AG04450 (cell line): ENCODE data around the gene TRDMT1. TPM values are rescaled to one million over a fixed set of nuclear protein-coding genes. Genes with fewer than 3 reads are reported as not detected.

Experiments used
- CTCF ChIA-PET: fragments of 300-600, 350-600 bp; formaldehyde crosslinking; extraction: SDS; loops from one replicate; lab custom pipeline; 2022; ENCODE audit warnings: antibody characterized with exemption, inconsistent platforms; lab: Charles Lee
- POLR2A ChIA-PET: fragments of 350-600 bp; formaldehyde crosslinking; extraction: SDS; loops from one replicate; lab custom pipeline; 2021; ENCODE audit warnings: antibody characterized with exemption, inconsistent platforms; lab: Yijun Ruan, JAX
- DNase-seq: peaks from one replicate; pipeline ENCODE4 v3.0.0-alpha.2; 2011; ENCODE audit warnings: low read depth, low spot score
- H3K27ac ChIP-seq: one replicate; pipeline ENCODE4 v1.5.1; 2012; ENCODE audit warnings: low read depth, low read length, control low read depth
- H3K27me3 ChIP-seq: one replicate; pipeline ENCODE4 v1.6.0; 2012; ENCODE audit warnings: low read length; ENCODE audit not compliant: control insufficient read depth, insufficient read depth
- H3K4me3 ChIP-seq: 2 replicates; pipeline ENCODE4 v1.5.1; 2011; ENCODE audit warnings: mild to moderate bottlenecking, low read depth, low read length, control low read depth
- H3K9me3 ChIP-seq: 2 replicates; pipeline ENCODE4 v1.5.1; 2012; ENCODE audit warnings: low read length; ENCODE audit not compliant: control insufficient read depth, insufficient read depth
- CTCF ChIP-seq: IDR thresholded peaks from 2 replicates; pipeline ENCODE4 v1.5.1; 2011; ENCODE audit warnings: low read depth, low read length, control low read depth, inconsistent platforms
- polyA plus RNA-seq: library from polyadenylated mRNA; depleted of rRNA; stranded (reverse); fragments of >200 nt; gene quantifications from 2 replicates; pipeline ENCODE4 v1.2.3, GENCODE V29; 2011

TRDMT1 gene
- polyA plus RNA-seq, 1 experiment = 7.1 TPM

GRCh38 chr10:17202506-17202905 is 1.0 kb upstream of the TRDMT1 start:
- Histone ChIP-seq H3K4me3 (no peak overlapping the region), H3K27me3 (no peaks in the 10 kb centered on the region), H3K9me3 (peaks cover 4% of the 10 kb centered on the region; the same call in 1 of the 2 replicates), H3K27ac (no peak overlapping the region)
- ChIA-PET CTCF (no interaction called here), POLR2A (no interaction called here)
- no peak for TF ChIP-seq CTCF
- no peak for DNase-seq

GRCh38 chr10:17201794-17202116 is 283 bp upstream of the TRDMT1 start:
- H3K4me3 ChIP-seq = peak overlapping the region; percentile 75
- ChIA-PET CTCF (interaction anchor here (1.0 to 1.4 kb wide), 2 partner anchors 14 to 349 kb away, joined by 3 to 4 read pairs; no protein-coding TSS in a partner anchor), POLR2A (interaction anchor here (0.9 to 2.5 kb wide), 13 partner anchors 9 to 236 kb away, joined by 3 to 54 read pairs (median 5); partner anchors contain the start of gene VIM)
- DNase-seq = no peak
- H3K9me3 ChIP-seq = peaks cover 4% of the 10 kb centered on the region; the same call in 1 of the 2 replicates
- TF ChIP-seq CTCF = no peak
- H3K27me3 ChIP-seq = no peaks in the 10 kb centered on the region
- peak overlapping the region; percentile 94 for H3K27ac ChIP-seq

GRCh38 chr10:17200001-17200911 is 1.2 kb downstream of the TRDMT1 start:
- no peak for DNase-seq
- Histone ChIP-seq H3K27ac (no peak overlapping the region), H3K9me3 (peaks cover 4% of the 10 kb centered on the region; the same call in 1 of the 2 replicates), H3K27me3 (no peaks in the 10 kb centered on the region), H3K4me3 (peak overlapping the region; percentile 75)
- TF ChIP-seq CTCF = no peak
- POLR2A ChIA-PET = interaction anchor here (1.0 to 2.5 kb wide), 4 partner anchors 13 to 125 kb away, joined by 4 to 54 read pairs (median 9); partner anchors contain the start of gene VIM
- CTCF ChIA-PET = interaction anchor here (0.7 to 1.5 kb wide), 7 partner anchors 18 to 373 kb away, joined by 3 to 5 read pairs (median 3); no protein-coding TSS in a partner anchor

GRCh38 chr10:17199351-17199804 is 2.1 kb downstream of the TRDMT1 start:
- DNase-seq = no peak
- H3K27me3 ChIP-seq = no peaks in the 10 kb centered on the region
- H3K9me3 ChIP-seq = peaks cover 4% of the 10 kb centered on the region; the same call in 1 of the 2 replicates
- peak overlapping the region; percentile 75 for H3K4me3 ChIP-seq
- CTCF ChIA-PET = interaction anchor here (1.0 to 1.5 kb wide), 4 partner anchors 26 to 372 kb away, joined by 3 to 5 read pairs (median 3); no protein-coding TSS in a partner anchor
- POLR2A ChIA-PET = interaction anchor here (0.5 to 2.5 kb wide), 2 partner anchors 30 to 38 kb away, joined by 5 to 54 read pairs; partner anchors contain the start of gene VIM
- no peak for TF ChIP-seq CTCF
- H3K27ac ChIP-seq = peak overlapping the region; percentile 66
